Measurements from ENCODE around the gene KEL. TPM values are rescaled to one million over a fixed set of nuclear protein-coding genes. Genes with fewer than 3 reads are reported as not detected.

Gene KEL, protein sequence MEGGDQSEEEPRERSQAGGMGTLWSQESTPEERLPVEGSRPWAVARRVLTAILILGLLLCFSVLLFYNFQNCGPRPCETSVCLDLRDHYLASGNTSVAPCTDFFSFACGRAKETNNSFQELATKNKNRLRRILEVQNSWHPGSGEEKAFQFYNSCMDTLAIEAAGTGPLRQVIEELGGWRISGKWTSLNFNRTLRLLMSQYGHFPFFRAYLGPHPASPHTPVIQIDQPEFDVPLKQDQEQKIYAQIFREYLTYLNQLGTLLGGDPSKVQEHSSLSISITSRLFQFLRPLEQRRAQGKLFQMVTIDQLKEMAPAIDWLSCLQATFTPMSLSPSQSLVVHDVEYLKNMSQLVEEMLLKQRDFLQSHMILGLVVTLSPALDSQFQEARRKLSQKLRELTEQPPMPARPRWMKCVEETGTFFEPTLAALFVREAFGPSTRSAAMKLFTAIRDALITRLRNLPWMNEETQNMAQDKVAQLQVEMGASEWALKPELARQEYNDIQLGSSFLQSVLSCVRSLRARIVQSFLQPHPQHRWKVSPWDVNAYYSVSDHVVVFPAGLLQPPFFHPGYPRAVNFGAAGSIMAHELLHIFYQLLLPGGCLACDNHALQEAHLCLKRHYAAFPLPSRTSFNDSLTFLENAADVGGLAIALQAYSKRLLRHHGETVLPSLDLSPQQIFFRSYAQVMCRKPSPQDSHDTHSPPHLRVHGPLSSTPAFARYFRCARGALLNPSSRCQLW
- under 1 TPM in 1 of 2 experiments, not detected in 1; 0.19 TPM for total RNA-seq
- 0.08 TPM for polyA plus RNA-seq (2013, experiment 1 of 2)
- 0.16 TPM for polyA plus RNA-seq (2013, experiment 2 of 2)
- total RNA-seq, result 0 to 0.63 (median 0.10) reads per million in 172 experiments

DNA sequence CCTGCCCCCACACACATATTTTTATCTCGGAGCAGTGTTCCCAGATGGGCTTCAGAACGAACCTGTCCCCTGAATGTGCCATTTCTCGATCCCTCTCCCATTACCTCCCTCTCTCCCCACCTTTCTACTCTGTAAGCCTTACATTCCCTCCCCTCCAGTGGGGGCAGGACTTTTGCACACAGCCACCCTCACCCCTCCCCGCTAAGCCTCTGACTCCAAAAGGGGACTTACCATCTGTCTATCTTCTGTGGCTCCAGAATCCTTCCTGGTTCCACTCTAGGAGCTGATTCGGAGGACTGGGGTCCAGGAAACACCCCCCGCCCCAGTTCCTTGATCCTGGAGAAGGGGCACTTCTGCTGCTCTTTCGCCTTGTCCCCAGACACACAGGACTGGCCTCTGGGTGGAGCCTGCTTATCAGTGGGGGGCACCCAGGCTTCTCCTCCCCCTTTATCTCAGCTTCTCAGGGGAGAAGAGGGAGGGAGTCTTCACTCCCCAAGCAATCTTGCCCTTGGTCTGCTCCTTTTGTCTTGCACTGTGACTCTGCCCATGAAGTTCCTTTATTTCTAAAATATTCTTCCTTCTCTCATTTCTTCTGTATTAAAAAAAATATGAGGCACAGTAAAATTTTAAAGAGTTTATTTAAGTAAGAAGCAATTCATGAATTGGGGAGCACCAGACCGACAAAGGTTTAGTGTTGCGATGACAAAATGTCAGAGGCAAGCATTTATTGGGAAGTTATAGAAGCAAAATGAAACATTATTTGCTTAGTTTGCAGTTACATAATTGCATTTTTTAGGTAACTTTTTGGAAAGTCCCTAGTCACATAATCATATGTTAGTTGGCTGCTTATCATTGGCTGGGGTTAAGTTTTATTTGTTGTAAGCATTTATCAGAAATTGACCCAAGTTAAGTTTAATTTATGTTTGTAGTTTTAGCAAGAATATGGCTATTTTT is at the start of gene KEL:
Gene KEL (minus strand): TSS at position 391 of the 954 bp plus-strand sequence. CDS start 157 bp downstream, at position 234.
- Mint-ChIP-seq H3K9me3 (no peaks in the 10 kb centered on the region), H3K27me3 (peaks cover 30% of the 10 kb centered on the region), H3K4me3 (no peak within 1 kb of the TSS), H3K36me3 (ENCODE audit: low read depth) (no peaks in the 10 kb centered on the region), H3K4me1 (ENCODE audit: low read depth) (no peaks in the 10 kb centered on the region), H3K27ac (no peak within 1 kb of the TSS)
- H3K36me3 ChIP-seq (ENCODE audit: insufficient read depth, low read length), result no peaks in the 10 kb centered on the region
- POLR2A ChIA-PET, result no interaction called here
- ATAC-seq (ENCODE audit: poor library complexity) (no peak), DNase-seq (no peak)
- H3K9me3 ChIP-seq (ENCODE audit: control insufficient read depth in 1 of 2, insufficient read depth in 1 of 2, low read length in 2 of 2), result no peaks in the 10 kb centered on the region
- H3K27me3 ChIP-seq (ENCODE audit: control insufficient read depth in 1 of 2, insufficient read depth in 2 of 2, low read length in 2 of 2), result peaks cover 0 to 10% of the 10 kb centered on the region in 2 experiments
- intact Hi-C loops (cut with DNase I, micrococcal nuclease), result no loop called here
- no peak within 1 kb of the TSS for H3K27ac ChIP-seq (ENCODE audit: low read depth in 1 of 2, low read length in 2 of 2)
- no peak for TF ChIP-seq CTCF (IDR thresholded peaks at IDR 0.05)
- no peak within 1 kb of the TSS for H3K4me3 ChIP-seq (ENCODE audit: low read length)
- H3K4me1 ChIP-seq (ENCODE audit: insufficient read depth, low read length), result no peaks in the 10 kb centered on the region
- CTCF ChIA-PET, result no interaction called here

- Mint-ChIP-seq H3K27ac (no peak overlapping the region), H3K36me3 (ENCODE audit: low read depth) (no peaks in the 10 kb centered on the region), H3K4me1 (ENCODE audit: low read depth) (peaks cover 3% of the 10 kb centered on the region), H3K27me3 (peaks cover 4% of the 10 kb centered on the region), H3K9me3 (no peaks in the 10 kb centered on the region), H3K4me3 (no peak overlapping the region)
- ChIA-PET CTCF (interaction anchor here (0.6 to 5.9 kb wide), 12 partner anchors 8 to 404 kb away, joined by 3 to 45 read pairs (median 4); no protein-coding TSS in a partner anchor), POLR2A (interaction anchor here (1.3 kb wide), 1 partner anchor 207 kb away, joined by 5 read pairs; no protein-coding TSS in a partner anchor)
- no peaks in the 10 kb centered on the region for H3K9me3 ChIP-seq (ENCODE audit: control insufficient read depth in 1 of 2, insufficient read depth in 1 of 2, low read length in 2 of 2)
- no peak overlapping the region for H3K27ac ChIP-seq (ENCODE audit: low read depth in 1 of 2, low read length in 2 of 2)
- H3K27me3 ChIP-seq (ENCODE audit: control insufficient read depth in 1 of 2, insufficient read depth in 2 of 2, low read length in 2 of 2), result no peaks in the 10 kb centered on the region
- intact Hi-C loops (cut with DNase I, micrococcal nuclease), result loop anchor here (1.0 to 10.0 kb wide), 10 partner anchors 193 to 1031 kb away; no protein-coding TSS in a partner anchor
- ATAC-seq (ENCODE audit: poor library complexity), result peak; percentile 96
- H3K4me1 ChIP-seq (ENCODE audit: insufficient read depth, low read length), result peaks cover 1% of the 10 kb centered on the region
- H3K36me3 ChIP-seq (ENCODE audit: insufficient read depth, low read length), result no peaks in the 10 kb centered on the region
- DNase-seq, result peak; percentile 66 to 91 (median 80)
- TF ChIP-seq CTCF (IDR thresholded peaks at IDR 0.05), result peak; percentile 93
- no peak overlapping the region for H3K4me3 ChIP-seq (ENCODE audit: low read length)
Measured at GRCh38 chr7:143008007-143008901, 46.1 kb upstream of the KEL start.
